H1 (cell line): Measurements from ENCODE around the gene ACTR8. TPM values are rescaled to one million over a fixed set of nuclear protein-coding genes. Genes with fewer than 3 reads are reported as not detected.
A peak's percentile ranks its signal among the peaks of the same experiment; 100 is the strongest.

ENCODE experiments used
- CTCF ChIA-PET: fragments of 300-600 bp; sonication (Branson Sonifier 250); formaldehyde crosslinking; loops from one replicate; lab custom pipeline; 2021; ENCODE audit not compliant: partially characterized antibody; lab: Charles Lee
- POLR2A ChIA-PET: fragments of 300-600 bp; sonication (Branson Sonifier 250); formaldehyde crosslinking; loops from one replicate; lab custom pipeline; 2021; ENCODE audit warnings: inconsistent platforms; ENCODE audit not compliant: partially characterized antibody; lab: Charles Lee
- DNase-seq, 2 experiments: peaks; one replicate each; pipeline versions ENCODE4 v3.0.0 to v3.0.0-alpha.2; 2010 to 2022; ENCODE audit warnings: low spot score in 2 of 2, low read depth in 1 of 2, mixed read lengths in 1 of 2
- FAIRE-seq: peaks from 2 replicates; lab custom pipeline; 2011; peaks lifted over from hg19 to GRCh38; lab: Jason Lieb, UNC
- H2AFZ ChIP-seq: 2 replicates; pipeline ENCODE4 v1.8.1; 2012; ENCODE audit warnings: low read length, inconsistent platforms
- H2AK5ac ChIP-seq: 2 replicates; pipeline ENCODE4 v1.6.1; 2013; ENCODE audit warnings: low read depth, low read length
- H2BK120ac ChIP-seq: replicated peaks from 2 replicates; pipeline ENCODE3; 2013; ENCODE audit warnings: low read depth, low read length, inconsistent platforms
- H2BK12ac ChIP-seq: 2 replicates; pipeline ENCODE4 v1.6.1; 2013; ENCODE audit warnings: low read depth, low read length
- H2BK15ac ChIP-seq: 2 replicates; pipeline ENCODE4 v1.6.1; 2013; ENCODE audit warnings: low read length
- H2BK20ac ChIP-seq: 2 replicates; pipeline ENCODE4 v1.6.1; 2013; ENCODE audit warnings: low read length
- H2BK5ac ChIP-seq: 2 replicates; pipeline ENCODE4 v1.6.1; 2013; ENCODE audit warnings: low read depth, low read length
- H3K14ac ChIP-seq: 2 replicates; pipeline ENCODE4 v1.6.1; 2013; ENCODE audit warnings: inconsistent platforms; ENCODE audit not compliant: insufficient read length
- H3K18ac ChIP-seq: 2 replicates; pipeline ENCODE4 v1.6.1; 2013; ENCODE audit warnings: low read length; ENCODE audit errors: extremely low read depth
- H3K23ac ChIP-seq: 2 replicates; pipeline ENCODE4 v1.6.1; 2013; ENCODE audit warnings: inconsistent platforms; ENCODE audit not compliant: insufficient read length
- H3K23me2 ChIP-seq: 2 replicates; pipeline ENCODE4 v1.6.1; 2013; ENCODE audit warnings: low read depth, low read length
- H3K27ac ChIP-seq: 2 replicates; pipeline ENCODE4 v1.6.1; 2011; ENCODE audit warnings: low read depth, low read length, inconsistent platforms
- H3K27me3 ChIP-seq, 4 experiments: replicated peaks in 1 of 4; 1 replicate in 1 of 4; 2 replicates in 3 of 4; pipeline versions ENCODE4 v1.6.1 to v1.8.1; 2011 to 2013; ENCODE audit warnings: low read length in 3 of 4, mild to moderate bottlenecking in 3 of 4, inconsistent platforms in 2 of 4, mixed read lengths in 2 of 4, moderate library complexity in 1 of 4; ENCODE audit not compliant: control insufficient read depth in 3 of 4, insufficient read depth in 3 of 4; ENCODE audit errors: extremely low read depth in 1 of 4
- H3K36me3 ChIP-seq, 4 experiments: 2 replicates each; pipeline versions ENCODE4 v1.6.1 to v1.8.1; 2011 to 2013; ENCODE audit warnings: mild to moderate bottlenecking in 4 of 4, low read length in 3 of 4, moderate library complexity in 2 of 4, control low read depth in 1 of 4, inconsistent platforms in 1 of 4; ENCODE audit not compliant: insufficient read depth in 4 of 4, control insufficient read depth in 2 of 4
- H3K4ac ChIP-seq: replicated peaks from 2 replicates; pipeline ENCODE3; 2013; ENCODE audit warnings: low read length, low read depth, mixed read lengths, inconsistent platforms; ENCODE audit not compliant: insufficient read length
- H3K4me1 ChIP-seq, 4 experiments: replicated peaks in 1 of 4; 1 replicate in 1 of 4; 2 replicates in 3 of 4; pipeline versions ENCODE4 v1.6.1 to v1.8.1; 2011 to 2013; ENCODE audit warnings: low read length in 3 of 4, inconsistent platforms in 2 of 4, mixed read lengths in 1 of 4; ENCODE audit not compliant: insufficient read depth in 4 of 4, control insufficient read depth in 3 of 4
- H3K4me2 ChIP-seq, 2 experiments: 2 replicates each; pipeline versions ENCODE4 v1.6.1 to v1.8.1; 2011 to 2013; ENCODE audit warnings: low read depth in 2 of 2, low read length in 2 of 2, control low read depth in 1 of 2, inconsistent platforms in 1 of 2, mild to moderate bottlenecking in 1 of 2; ENCODE audit not compliant: insufficient read depth in 1 of 2
- H3K4me3 ChIP-seq, 4 experiments: fragments of 200-600, 300-600 bp in 1 of 4; sonication (generic), shearing (Covaris generic), sonication (Bioruptor Twin) in 1 of 4; 2 replicates each; pipeline versions ENCODE4 v1.5.1 to v1.8.1; 2011 to 2016; ENCODE audit warnings: low read length in 4 of 4, low read depth in 3 of 4, control low read depth in 2 of 4, inconsistent platforms in 2 of 4, mild to moderate bottlenecking in 2 of 4, mixed read lengths in 1 of 4, moderate library complexity in 1 of 4; ENCODE audit not compliant: insufficient read depth in 2 of 4; ENCODE audit errors: extremely low read depth in 1 of 4
- H3K56ac ChIP-seq: replicated peaks from 2 replicates; pipeline ENCODE3; 2013; ENCODE audit warnings: low read depth, mild to moderate bottlenecking, mixed read lengths, low read length, inconsistent platforms; ENCODE audit not compliant: insufficient read length
- H3K79me1 ChIP-seq: 2 replicates; pipeline ENCODE4 v1.6.1; 2013; ENCODE audit warnings: low read depth, low read length, control low read depth
- H3K79me2 ChIP-seq, 2 experiments: 2 replicates each; pipeline versions ENCODE4 v1.6.1 to v1.8.1; 2012 to 2013; ENCODE audit warnings: low read length in 2 of 2, mild to moderate bottlenecking in 2 of 2, inconsistent platforms in 1 of 2; ENCODE audit not compliant: insufficient read depth in 2 of 2, control insufficient read depth in 1 of 2
- H3K9ac ChIP-seq, 4 experiments: replicated peaks in 1 of 4; 1 replicate in 1 of 4; 2 replicates in 3 of 4; pipeline versions ENCODE4 v1.6.1 to v1.8.1; 2011 to 2013; ENCODE audit warnings: low read depth in 3 of 4, low read length in 3 of 4, control low read depth in 2 of 4, mild to moderate bottlenecking in 2 of 4, moderate library complexity in 2 of 4, inconsistent platforms in 1 of 4; ENCODE audit errors: extremely low read depth in 1 of 4
- H3K9me3 ChIP-seq, 2 experiments: 2 replicates each; pipeline versions ENCODE4 v1.6.1 to v1.8.1; 2012 to 2013; ENCODE audit warnings: mild to moderate bottlenecking in 2 of 2, moderate library complexity in 2 of 2, control low read depth in 1 of 2, inconsistent platforms in 1 of 2, low read depth in 1 of 2, low read length in 1 of 2, mixed read lengths in 1 of 2; ENCODE audit not compliant: insufficient read depth in 2 of 2
- H4K20me1 ChIP-seq, 2 experiments: replicated peaks in 1 of 2; 2 replicates each; pipeline versions ENCODE3 to v1.8.1; 2011 to 2013; ENCODE audit warnings: inconsistent platforms in 2 of 2, low read length in 2 of 2, mild to moderate bottlenecking in 1 of 2; ENCODE audit not compliant: insufficient read depth in 2 of 2, control insufficient read depth in 1 of 2
- H4K5ac ChIP-seq: 2 replicates; pipeline ENCODE4 v1.6.1; 2013; ENCODE audit warnings: low read length, low read depth, mixed read lengths, inconsistent platforms; ENCODE audit not compliant: insufficient read length
- H4K8ac ChIP-seq: 2 replicates; pipeline ENCODE4 v1.8.0; 2013; ENCODE audit warnings: mild to moderate bottlenecking, moderate library complexity, low read length, inconsistent platforms; ENCODE audit not compliant: insufficient read depth; ENCODE audit errors: extremely low read depth
- H4K91ac ChIP-seq: replicated peaks from 2 replicates; pipeline ENCODE3; 2013; ENCODE audit warnings: low read length, mixed read lengths, inconsistent platforms; ENCODE audit not compliant: insufficient read length
- ATF3 ChIP-seq: IDR thresholded peaks from 2 replicates; pipeline ENCODE4 v1.6.1; 2011; ENCODE audit warnings: low read depth, mild to moderate bottlenecking, low read length; ENCODE audit not compliant: insufficient read depth
- EGR1 ChIP-seq: IDR thresholded peaks from 2 replicates; pipeline ENCODE4 v1.6.1; 2011; ENCODE audit warnings: low read depth, low read length, borderline replicate concordance
- KDM4A ChIP-seq: IDR thresholded peaks from one replicate; pipeline ENCODE4 v1.7.1; 2012; ENCODE audit warnings: low read depth, mild to moderate bottlenecking, moderate library complexity, low read length, inconsistent platforms; ENCODE audit not compliant: severe bottlenecking
- MAX ChIP-seq: IDR thresholded peaks from 2 replicates; pipeline ENCODE4 v1.6.1; 2012; ENCODE audit warnings: inconsistent platforms
- NRF1 ChIP-seq: IDR thresholded peaks from 2 replicates; pipeline ENCODE4 v1.6.1; 2011; ENCODE audit warnings: mild to moderate bottlenecking, low read depth, low read length, improper control_type of control experiment
- POLR2A ChIP-seq, 2 experiments: IDR thresholded peaks; 1 replicate in 1 of 2; 2 replicates in 1 of 2; pipeline ENCODE4 v1.6.1; 2011; ENCODE audit warnings: low read depth in 2 of 2, low read length in 2 of 2, mild to moderate bottlenecking in 2 of 2; ENCODE audit errors: control extremely low read depth in 1 of 2
- POLR2AphosphoS5 ChIP-seq: IDR thresholded peaks from 2 replicates; pipeline ENCODE4 v1.6.1; 2011; ENCODE audit warnings: low read depth, low read length
- POU5F1 ChIP-seq: IDR thresholded peaks from 2 replicates; pipeline ENCODE4 v1.6.1; 2011; ENCODE audit warnings: low read depth, mild to moderate bottlenecking, low read length, moderate library complexity
- SP2 ChIP-seq: IDR thresholded peaks from 2 replicates; pipeline ENCODE4 v1.6.1; 2012; ENCODE audit warnings: mild to moderate bottlenecking, low read length, inconsistent platforms
- TEAD4 ChIP-seq: IDR thresholded peaks from 2 replicates; pipeline ENCODE4 v1.6.1; 2012; ENCODE audit warnings: low read depth, low read length, inconsistent platforms, mixed read lengths
- WGBS, 2 experiments: shearing (Covaris generic) in 1 of 2; methylation state at CpG; one replicate each; pipeline versions ENCODE4 v1.1.6 to v1.1.7; 2013 to 2015; ENCODE audit warnings: low lambda C conversion rate in 2 of 2, mixed read lengths in 2 of 2, inconsistent platforms in 1 of 2, low coverage in 1 of 2, missing lambda C conversion rate in 1 of 2; ENCODE audit not compliant: insufficient replicate concordance in 2 of 2, insufficient coverage in 1 of 2, insufficient read length in 1 of 2; ENCODE audit errors: extremely low coverage in 1 of 2, missing lambda C conversion rate in 1 of 2; 5-methylcytosine and 5-hydroxymethylcytosine counted together
- polyA plus RNA-seq, 7 experiments: library from polyadenylated mRNA; depleted of rRNA in 3 of 7; stranded (reverse) in 5 of 7; unstranded in 2 of 7; fragments of >200 nt in 5 of 7; fragments of 200-250 nt in 2 of 7; gene quantifications; 1 replicate in 5 of 7; 2 replicates in 1 of 7; 4 replicates in 1 of 7; pipeline versions ENCODE4 v1.2.1 to v1.2.3, GENCODE V29; 2011 to 2013; ENCODE audit warnings: missing spikeins in 2 of 7, mixed read lengths in 2 of 7
- total RNA-seq: library from RNA; stranded (reverse); fragmentation: NEBNext Ultra II Directional; extraction: Animal tissue kit (Norgen Biotek cat#: 25700); gene quantifications from 2 replicates; pipeline ENCODE4 v1.2.1, GENCODE V29; 2021

The ACTR8 gene
- total and polyA plus RNA-seq, 2 of the 8 experiments (the other 6 are each of a cell fraction or from before 2014, with no cell fraction given): 8.3 to 26.9 TPM

- 0 out of 2 replicates have a peak overlapping the region, but pooled peaks have one; percentile 46 for H2BK5ac ChIP-seq
- H3K9me3 ChIP-seq: no peaks in the 10 kb centered on the region; a peak in 1 of 4 replicates
- H4K8ac ChIP-seq: no peak overlapping the region
- ChIA-PET CTCF (interaction anchor here (0.7 to 1.6 kb wide), 6 partner anchors 9 to 212 kb away, joined by 3 to 5 read pairs (median 4); no protein-coding TSS in a partner anchor), POLR2A (interaction anchor here (0.6 to 2.0 kb wide), 8 partner anchors 9 to 752 kb away, joined by 3 to 11 read pairs (median 4); partner anchors contain the start of genes CHDH, IL17RB and SELENOK)
- no peak overlapping the region for H2BK12ac ChIP-seq
- DNase-seq: no peak
- peaks cover 0 to 12% of the 10 kb centered on the region in 2 experiments; a peak in 2 of 4 replicates for H3K79me2 ChIP-seq
- H2BK15ac ChIP-seq: no peak overlapping the region
- H3K56ac ChIP-seq: no peak overlapping the region
- no peaks in the 10 kb centered on the region for H4K20me1 ChIP-seq
- H3K23ac ChIP-seq: no peak overlapping the region
- no peaks in the 10 kb centered on the region for H3K27me3 ChIP-seq
- no peak overlapping the region for H3K4ac ChIP-seq
- no peak for FAIRE-seq
- peak overlapping the region in 3 of 4 experiments; percentile 39 to 87 (median 84); a peak in 3 of 7 replicates for H3K9ac ChIP-seq
- no peak overlapping the region for H4K5ac ChIP-seq
- no peaks in the 10 kb centered on the region; the same call in 1 of the 2 replicates for H3K79me1 ChIP-seq
- peak overlapping the region; percentile 73 to 94 (median 90) for H3K4me3 ChIP-seq
- H3K4me2 ChIP-seq: peak overlapping the region; percentile 85 to 88
- WGBS, 2 experiments: 85% methylated on average over 10 of the region's 10 CpGs; no CpG with 5 or more reads in 1 of the 2 experiments
- H3K36me3 ChIP-seq: peaks cover 12 to 57% (median 32%) of the 10 kb centered on the region in 4 experiments; a peak in 7 of 8 replicates
- H2AFZ ChIP-seq: no peak overlapping the region
- H4K91ac ChIP-seq: no peak overlapping the region
- no peak overlapping the region for H3K14ac ChIP-seq
- H2AK5ac ChIP-seq: peak overlapping the region; percentile 1; the same call in 1 of the 2 replicates
- peaks cover 3 to 7% (median 4%) of the 10 kb centered on the region in 4 experiments; a peak in 5 of 7 replicates for H3K4me1 ChIP-seq
- H3K27ac ChIP-seq: no peak overlapping the region
- peaks cover 2% of the 10 kb centered on the region; the same call in 1 of the 2 replicates for H3K23me2 ChIP-seq
- no peak overlapping the region for H3K18ac ChIP-seq
- no peak overlapping the region for H2BK120ac ChIP-seq
- no peak overlapping the region for H2BK20ac ChIP-seq
- TF ChIP-seq KDM4A (no peak), MAX (no peak), POLR2AphosphoS5 (peak; percentile 10; the same call in 1 of the 2 replicates), SP2 (no peak), ATF3 (no peak), NRF1 (no peak), TEAD4 (no peak), POLR2A (IDR thresholded peaks at IDR 0.05; ENCODE audit: control extremely low read depth in 1 of 2, low read depth in 2 of 2, low read length in 2 of 2) (0 out of 3 replicates have a peak, but pooled peaks of 1 of the 2 experiments have one; percentile 28), EGR1 (no peak), POU5F1 (no peak)
These were observed 1.3 kb downstream of the ACTR8 start for GRCh38 chr3:53880396-53881345.
